HG03135 (cell line): ENCODE results near the gene MACROH2A1.

ENCODE experiments used
- ATAC-seq: cut with Tn5 transposase; IDR thresholded peaks from one replicate; pipeline ENCODE4 v1.9.1; 2021; ENCODE audit warnings: mild to moderate bottlenecking, moderate library complexity; ENCODE audit not compliant: unreplicated experiment

Gene MACROH2A1

DNA sequence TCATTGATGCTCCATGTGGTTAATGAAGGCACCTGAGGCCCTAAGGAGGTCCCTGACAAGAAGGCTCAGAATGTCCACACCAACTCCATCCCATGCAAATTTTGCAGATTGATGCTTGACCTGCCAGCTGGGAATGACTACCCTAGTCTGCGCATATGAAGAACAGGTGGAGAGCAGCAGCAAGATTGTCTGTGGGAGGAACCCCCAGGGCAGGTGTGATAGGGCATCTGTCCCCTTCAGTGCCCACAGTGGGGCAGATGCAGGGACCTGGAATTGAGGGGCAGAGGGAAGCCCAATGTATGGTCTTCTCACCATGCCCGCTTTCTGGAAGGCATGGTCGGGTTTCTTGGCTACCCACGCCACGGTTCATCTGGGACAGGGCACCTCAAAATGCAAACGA lies 79.6 kb downstream of the MACROH2A1 start:
- no peak for ATAC-seq

- no peak for ATAC-seq
Observed at GRCh38 chr5:135318924-135319323, 80.1 kb downstream of the MACROH2A1 start.

DNA sequence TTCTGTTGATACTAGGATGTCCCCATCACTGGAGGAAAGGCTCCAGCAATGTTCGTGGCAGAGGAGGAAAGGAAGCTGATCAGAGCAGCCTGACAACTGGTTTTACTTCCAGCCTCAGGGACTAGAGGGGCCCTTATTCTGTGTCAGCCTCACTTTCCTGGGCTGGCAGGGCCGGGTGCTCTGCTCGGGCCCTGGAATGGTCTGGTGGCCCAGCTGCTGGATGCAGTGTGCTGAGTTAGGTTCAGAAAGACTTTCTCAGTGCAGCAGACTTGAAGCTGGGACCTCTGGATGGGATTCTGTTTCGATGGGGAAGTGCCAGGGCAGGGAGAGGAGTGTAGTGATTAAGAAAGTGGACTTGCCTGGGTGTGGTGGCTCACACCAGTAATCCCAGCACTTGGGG lies 81.0 kb downstream of the MACROH2A1 start:
- no peak for ATAC-seq

DNA sequence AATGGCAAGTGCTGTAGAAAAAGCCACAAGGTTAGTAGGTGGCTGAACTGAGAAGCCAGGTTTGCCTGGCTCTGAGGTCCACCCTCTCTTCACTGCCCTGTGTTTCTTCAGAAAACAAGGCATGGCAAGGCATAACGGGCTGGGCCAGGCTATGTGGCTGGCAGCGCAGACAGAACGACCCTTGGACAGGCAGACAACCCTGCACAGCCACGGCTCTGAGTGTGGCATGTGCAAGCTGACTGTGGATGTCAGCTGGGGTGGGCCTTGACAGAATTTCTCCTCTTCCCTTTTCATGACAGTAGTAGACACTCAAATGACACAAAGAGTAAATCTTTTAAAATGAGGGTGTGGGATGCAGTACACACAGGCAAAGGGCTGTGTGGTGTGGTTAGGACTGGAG lies 81.7 kb downstream of the MACROH2A1 start:
- no peak for ATAC-seq

DNA sequence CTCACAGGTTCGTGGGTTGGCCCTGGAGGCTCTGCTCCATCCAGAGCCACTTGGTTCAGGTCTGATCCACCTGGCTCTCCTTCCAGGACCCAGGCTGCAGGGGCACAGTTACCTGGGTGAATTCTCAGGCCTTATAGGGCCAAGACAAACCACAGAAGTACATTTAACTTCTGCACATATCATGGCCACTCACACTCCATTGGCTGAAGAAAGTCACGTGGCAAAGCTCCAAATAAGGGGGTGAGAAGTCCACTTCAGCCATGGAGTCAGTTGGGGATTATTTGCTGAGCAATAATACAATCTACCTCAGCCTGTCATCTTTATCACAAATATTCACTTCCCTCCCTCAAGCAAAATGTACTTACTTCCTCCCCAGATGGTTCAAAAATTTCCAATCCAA lies 83.6 kb downstream of the MACROH2A1 start:
- ATAC-seq, result no peak

- no peak for ATAC-seq
Observed at GRCh38 chr5:135313946-135314345, 85.1 kb downstream of the MACROH2A1 start.

DNA sequence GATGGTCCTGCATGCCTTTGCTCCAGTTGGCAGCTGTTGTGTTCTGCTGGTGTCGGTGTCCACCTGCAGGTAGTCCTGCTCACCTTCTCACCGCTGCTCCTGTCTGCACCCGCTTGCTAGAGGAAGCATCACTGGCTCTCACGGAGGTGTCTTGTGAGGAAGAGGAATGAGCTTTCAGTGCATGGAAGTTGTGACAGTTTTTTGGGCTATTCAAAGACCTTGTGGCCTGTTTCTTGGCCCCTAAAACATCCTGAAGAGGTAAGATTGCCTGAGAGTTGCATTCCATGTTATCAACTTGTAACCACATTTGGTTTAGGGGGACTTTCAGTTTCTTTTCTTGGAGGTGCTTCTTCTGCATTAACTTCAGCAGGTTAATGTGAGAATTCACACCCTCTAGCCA lies 85.6 kb downstream of the MACROH2A1 start:
- ATAC-seq, result no peak

GRCh38 chr5:135312255-135312935 lies 86.6 kb downstream of the MACROH2A1 start:
- ATAC-seq, result no peak

DNA sequence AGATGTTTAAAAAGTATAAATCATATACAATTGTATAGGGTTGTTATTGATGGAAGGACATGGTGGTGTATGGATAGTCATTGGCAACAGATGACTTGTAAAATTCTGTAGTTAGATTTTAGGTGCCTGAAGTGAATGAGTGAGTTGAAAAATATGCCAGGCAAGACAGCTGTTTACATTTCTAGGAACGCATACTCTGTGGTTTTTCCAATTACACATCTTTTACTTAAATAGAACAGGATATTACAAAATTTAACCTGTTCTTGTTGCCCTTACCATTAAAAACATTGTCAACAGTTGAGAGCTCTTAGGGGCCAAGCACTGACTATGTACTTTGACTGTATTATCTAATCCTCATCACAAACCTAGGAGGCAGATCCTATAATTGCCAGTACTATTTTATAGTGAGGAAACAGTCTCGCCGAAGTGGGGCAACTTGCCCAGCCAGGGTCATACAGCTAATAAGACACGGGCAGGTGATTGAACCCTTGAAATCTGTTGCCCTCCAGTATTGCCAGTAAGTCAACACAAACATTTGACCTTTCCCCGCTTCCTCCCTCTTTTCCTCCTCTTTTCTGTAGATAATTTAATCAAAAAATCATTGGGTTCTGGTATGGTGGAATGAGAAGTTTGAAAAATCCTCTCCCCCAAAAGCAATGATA lies 88.6 kb downstream of the MACROH2A1 start:
- ATAC-seq, result no peak

DNA sequence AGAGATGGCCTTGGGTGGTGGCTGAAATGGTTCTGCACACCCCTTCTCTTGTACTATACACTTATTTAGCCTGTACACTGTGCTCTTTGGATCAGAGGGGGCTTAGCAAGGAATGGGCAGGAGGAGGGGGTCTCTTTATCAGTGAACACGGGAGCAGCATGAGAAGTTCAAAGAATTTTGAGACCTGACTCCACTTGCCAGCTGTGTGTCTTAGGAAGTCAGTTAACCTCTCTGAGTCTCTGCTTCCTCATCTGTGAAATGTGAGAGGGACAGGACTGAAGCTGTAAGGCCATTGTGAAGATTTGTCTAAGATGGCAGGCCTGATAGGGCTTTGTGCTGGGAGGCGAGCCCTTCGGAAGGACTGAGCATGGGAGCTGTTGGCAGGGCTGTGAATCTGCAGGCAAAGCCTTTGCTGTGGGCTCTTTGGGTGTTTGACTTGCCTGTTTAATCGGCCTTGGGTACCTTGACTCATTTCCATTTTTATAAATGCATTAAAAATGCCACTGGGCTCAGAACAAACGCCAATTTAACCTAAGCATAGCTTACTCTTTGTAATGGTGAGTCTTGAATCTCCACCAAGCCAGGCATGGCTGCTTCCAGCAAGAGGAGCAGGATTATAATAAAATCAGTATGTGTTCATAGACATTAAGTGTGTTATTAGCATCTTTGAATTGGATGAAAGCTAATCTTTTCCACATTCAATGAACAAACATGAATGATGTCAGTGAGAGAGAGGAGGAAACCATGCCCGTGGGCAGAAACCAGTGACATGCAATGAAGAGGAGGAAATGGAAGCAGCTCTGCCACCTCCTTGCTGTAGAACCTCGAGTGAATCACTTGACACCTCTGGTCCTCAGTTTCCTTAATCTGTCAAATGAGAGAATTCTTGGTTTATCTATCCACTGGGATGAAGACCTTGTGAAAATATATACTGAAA lies 89.4 kb downstream of the MACROH2A1 start:
- ATAC-seq, result no peak

GRCh38 chr5:135308752-135309151 lies 90.3 kb downstream of the MACROH2A1 start:
- ATAC-seq, result no peak

DNA sequence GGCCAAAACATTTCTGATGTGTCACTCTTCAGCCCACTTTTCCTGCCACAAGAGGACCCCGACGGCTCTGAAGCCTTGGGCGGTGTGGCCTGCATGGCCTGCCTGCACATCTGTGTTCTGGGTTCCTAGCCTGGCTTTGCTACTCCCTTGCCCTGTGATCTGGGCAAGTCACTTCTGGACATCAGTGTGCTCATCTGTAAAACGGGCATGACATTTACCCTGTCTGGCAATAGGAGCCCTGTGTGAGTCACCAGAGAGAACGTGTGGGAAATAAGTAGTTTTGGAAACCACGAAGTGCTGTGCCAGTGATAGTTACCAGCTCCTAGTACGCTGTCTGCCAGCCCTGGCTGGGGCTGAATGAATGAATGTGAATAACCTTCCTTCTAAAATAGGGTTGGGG lies 90.8 kb downstream of the MACROH2A1 start:
- ATAC-seq, result no peak

DNA sequence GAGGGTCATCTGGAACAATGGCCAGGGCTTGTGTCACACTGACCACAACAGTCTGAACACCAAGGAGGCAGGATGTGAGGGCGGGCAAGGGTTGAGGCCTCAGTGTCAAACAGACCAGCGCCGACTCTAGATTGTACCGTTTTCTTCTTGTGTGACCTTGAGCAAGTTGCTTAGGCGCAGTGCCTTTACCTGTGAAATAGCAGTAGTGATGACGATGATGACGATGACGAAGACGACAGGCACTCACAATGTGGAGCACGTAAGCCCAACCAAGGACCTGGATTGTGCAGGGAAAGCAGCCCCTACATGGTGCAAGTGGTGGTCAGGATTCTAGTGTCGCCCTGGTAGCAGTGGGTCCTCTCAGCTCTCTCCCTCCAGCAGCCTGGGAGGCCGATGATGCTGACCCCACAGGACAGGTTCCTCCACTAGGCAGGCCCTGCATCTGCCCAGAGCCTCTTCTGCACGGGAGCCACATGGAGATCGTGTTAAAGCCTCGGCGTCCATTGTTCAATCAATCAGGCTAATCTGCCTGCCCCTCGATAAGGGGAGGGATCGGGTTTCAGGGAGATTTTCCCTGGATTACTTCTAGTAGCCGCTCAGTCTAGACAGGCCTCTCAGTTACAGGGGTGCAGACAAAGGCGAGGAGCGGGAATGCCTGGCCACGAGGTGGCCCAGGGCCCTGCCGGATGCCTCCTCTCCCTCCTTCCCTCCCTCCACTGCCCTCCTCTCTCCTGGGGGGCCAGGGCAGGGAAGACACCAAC lies 91.7 kb downstream of the MACROH2A1 start:
- ATAC-seq, result no peak

DNA sequence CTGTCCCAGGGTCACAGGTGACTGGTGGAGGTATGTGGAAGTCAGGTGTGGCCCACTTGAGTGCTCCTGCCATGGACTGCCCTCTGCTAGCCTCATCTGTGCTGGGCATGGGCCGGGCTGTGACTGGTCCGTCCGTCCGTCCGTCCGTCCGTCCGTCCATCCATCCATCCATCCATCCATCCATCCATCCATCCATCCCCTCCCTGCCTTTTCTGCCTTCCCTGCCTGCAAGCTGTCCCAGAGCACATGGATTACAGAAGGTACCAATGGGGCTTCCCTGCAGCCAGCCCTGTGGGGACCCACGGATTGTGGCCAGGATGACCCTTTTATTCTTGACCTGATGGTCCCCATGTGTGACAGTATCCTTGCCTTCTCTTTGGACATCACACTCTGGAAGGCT lies 92.5 kb downstream of the MACROH2A1 start:
- no peak for ATAC-seq

GRCh38 chr5:135304352-135305221 lies 94.4 kb downstream of the MACROH2A1 start:
- ATAC-seq, result no peak

- ATAC-seq, result no peak
Observed at GRCh38 chr5:135303582-135304173, 95.4 kb downstream of the MACROH2A1 start.

- ATAC-seq, result no peak
Observed at GRCh38 chr5:135296900-135297816, 101.9 kb downstream of the MACROH2A1 start.

- no peak for ATAC-seq
Observed at GRCh38 chr5:135295852-135296251, 103.2 kb downstream of the MACROH2A1 start.

- ATAC-seq, result no peak
Observed at GRCh38 chr5:135294793-135295192, 104.2 kb downstream of the MACROH2A1 start.
